HG02840 (cell line): Measurements from ENCODE around the gene SPDYE4.

Experiments
- ATAC-seq: cut with Tn5 transposase; IDR thresholded peaks from one replicate; pipeline ENCODE4 v1.9.1; 2021; ENCODE audit warnings: mild to moderate bottlenecking, moderate library complexity, moderate number of reproducible peaks; ENCODE audit not compliant: unreplicated experiment, low FRiP score

Gene SPDYE4

DNA sequence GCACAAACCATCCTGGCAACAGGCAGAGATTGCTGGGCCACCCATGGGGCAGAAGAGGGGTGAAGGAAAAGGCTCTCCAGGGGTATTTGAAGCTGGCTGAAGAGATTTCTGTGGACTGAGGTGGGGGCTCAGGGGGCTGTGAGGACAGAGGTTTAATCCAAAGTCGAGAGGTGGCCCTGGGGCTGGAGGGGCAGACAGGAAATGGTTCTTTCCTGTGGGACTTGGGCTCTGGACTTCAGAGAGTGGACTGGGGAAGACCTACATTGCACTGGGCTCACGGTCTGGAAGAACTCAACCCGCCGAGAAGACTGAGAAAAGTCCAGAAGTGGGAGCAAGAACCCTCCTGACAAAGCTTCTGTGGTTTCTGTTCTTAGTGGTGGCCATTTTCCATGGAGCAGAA is 16.6 kb downstream of the SPDYE4 start:
- ATAC-seq, result no peak

- ATAC-seq, result no peak
Measured at GRCh38 chr17:8741366-8741765, 17.0 kb downstream of the SPDYE4 start.

DNA sequence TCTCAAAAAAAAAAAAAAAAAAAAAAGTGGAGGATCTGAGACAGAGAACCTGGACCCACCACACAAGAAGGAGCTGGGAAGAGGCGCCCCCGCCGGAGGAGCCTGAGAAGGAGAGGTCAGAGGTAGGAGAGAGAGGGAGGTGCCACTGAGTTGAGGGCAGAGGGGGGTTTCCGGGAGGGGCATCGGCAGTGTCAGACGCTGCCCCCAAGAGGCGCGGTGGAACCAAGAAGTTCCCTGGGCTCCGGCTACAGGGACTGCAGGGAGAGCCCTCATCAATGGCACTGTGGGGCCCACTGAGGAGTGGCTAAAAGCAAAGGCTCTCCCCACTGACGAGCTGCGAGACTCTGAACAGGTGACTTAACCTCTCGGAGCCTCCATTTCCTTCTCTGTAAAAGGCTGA is 17.9 kb downstream of the SPDYE4 start:
- no peak for ATAC-seq

GRCh38 chr17:8739097-8739496 is 19.2 kb downstream of the SPDYE4 start:
- no peak for ATAC-seq

DNA sequence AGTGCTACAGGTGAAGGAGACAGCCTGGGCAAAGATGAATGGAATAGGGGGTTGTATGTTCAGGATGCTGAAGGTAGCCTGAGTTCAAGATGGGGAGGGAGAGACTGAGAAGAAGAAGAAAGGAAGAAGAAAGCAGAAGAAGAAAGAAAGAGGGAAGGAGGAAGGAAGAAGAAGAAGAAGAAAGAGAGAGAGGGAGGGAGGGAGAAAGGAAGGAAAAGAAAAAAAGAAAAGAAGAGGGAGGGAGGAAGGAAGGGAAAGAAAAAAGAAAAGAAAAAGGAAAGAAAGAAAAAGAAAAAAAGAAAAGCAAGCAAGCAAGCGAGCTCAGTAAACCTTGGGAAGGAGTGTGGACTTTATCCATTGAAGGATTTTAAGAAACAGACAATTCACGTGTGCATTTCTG is 21.6 kb downstream of the SPDYE4 start:
- ATAC-seq, result no peak

GRCh38 chr17:8736362-8736761 is 22.0 kb downstream of the SPDYE4 start:
- no peak for ATAC-seq

GRCh38 chr17:8735336-8735939 is 22.9 kb downstream of the SPDYE4 start:
- ATAC-seq, result no peak

- ATAC-seq, result no peak
Measured at GRCh38 chr17:8734876-8735275, 23.5 kb downstream of the SPDYE4 start.

DNA sequence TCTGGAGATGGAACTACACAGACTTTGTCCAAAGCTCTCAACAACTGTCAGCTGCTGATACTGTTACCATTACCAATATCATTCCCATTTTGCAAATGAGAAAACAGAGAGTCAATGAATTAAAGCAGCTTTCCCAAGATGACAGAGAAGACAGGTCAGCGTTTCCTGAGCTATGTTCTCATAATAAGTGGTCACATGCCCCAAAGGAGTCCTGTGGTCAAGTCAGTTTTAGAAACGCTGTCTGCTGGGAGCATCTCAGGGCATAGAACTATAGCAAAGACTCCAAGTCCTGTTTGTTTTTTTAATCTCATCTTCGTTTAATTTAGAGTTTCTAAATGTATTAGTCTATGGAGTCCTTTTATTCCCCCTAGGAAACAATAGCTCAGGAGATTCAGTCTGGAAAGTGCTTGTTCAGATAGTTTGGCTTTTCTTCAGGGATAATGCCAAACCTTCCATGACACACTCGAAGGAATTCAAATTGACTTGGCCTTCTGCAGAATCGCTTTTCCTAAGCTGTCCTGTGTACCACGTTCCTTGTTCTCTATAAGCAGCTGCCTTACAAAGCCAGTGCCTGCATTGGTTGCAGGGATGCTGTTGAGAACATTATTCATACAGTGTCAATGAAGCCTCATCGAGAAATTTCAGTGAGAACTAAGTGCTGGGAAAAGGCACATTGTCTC is 25.8 kb downstream of the SPDYE4 start:
- no peak for ATAC-seq

DNA sequence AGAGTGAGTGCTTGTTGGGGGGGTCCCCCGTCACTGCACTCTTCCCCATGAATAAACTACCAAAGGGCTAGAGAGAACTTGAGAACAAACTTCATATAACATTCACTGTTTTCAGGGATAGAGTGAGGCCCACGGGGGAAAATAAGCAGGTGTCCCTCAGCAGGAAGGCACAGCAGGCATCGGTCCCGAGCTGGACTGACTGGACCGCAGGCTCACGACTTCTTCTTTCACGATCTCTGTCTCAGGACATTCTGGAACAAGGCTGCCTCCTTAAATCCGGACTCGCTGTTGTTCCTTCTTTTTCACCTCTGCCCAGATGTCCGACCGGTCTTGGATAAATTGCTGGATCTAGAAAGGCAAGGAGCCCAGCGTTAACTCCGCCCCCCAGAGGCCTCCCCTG is 28.5 kb downstream of the SPDYE4 start:
- ATAC-seq, result no peak

DNA sequence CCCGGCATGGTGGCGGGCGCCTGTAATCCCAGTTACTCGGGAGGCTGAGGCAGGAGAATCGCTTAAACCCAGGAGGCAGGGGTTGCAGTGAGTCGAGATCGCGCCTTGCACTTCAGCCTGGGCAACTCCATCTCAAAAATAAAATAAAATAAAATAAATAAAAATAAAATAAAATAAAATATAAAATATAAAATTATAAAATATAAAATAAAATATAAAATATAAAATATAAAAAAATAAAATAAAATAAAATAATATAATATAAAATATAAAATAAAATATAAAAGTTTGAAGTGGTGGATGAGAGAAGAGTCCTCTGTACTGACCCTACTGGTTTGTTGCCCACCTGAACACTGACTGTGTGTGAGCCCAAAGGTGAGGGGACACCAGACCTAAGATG is 28.9 kb downstream of the SPDYE4 start:
- ATAC-seq, result no peak

DNA sequence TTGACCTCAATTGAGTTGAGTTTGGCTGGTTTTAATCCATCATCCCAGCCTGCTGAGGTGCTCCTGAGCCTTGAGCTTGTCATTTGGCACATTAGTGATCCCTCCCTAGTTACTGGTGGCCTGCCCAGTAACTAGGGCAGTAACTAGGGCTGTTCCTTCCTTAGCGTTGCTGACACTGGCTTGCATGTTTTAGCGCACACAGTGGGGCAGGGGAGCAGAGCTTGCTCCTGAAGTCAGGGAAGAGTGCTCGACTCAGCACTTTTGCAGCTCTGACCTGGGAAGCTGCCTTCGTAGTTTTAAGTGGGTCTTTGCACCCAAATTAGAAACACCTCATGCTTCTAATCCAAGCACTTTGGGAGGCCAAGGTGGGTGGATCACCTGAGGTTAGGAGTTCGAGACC is 29.4 kb downstream of the SPDYE4 start:
- no peak for ATAC-seq

GRCh38 chr17:8728251-8728938 is 30.0 kb downstream of the SPDYE4 start:
- no peak for ATAC-seq

GRCh38 chr17:8726941-8727555 is 31.3 kb downstream of the SPDYE4 start:
- ATAC-seq, result no peak

DNA sequence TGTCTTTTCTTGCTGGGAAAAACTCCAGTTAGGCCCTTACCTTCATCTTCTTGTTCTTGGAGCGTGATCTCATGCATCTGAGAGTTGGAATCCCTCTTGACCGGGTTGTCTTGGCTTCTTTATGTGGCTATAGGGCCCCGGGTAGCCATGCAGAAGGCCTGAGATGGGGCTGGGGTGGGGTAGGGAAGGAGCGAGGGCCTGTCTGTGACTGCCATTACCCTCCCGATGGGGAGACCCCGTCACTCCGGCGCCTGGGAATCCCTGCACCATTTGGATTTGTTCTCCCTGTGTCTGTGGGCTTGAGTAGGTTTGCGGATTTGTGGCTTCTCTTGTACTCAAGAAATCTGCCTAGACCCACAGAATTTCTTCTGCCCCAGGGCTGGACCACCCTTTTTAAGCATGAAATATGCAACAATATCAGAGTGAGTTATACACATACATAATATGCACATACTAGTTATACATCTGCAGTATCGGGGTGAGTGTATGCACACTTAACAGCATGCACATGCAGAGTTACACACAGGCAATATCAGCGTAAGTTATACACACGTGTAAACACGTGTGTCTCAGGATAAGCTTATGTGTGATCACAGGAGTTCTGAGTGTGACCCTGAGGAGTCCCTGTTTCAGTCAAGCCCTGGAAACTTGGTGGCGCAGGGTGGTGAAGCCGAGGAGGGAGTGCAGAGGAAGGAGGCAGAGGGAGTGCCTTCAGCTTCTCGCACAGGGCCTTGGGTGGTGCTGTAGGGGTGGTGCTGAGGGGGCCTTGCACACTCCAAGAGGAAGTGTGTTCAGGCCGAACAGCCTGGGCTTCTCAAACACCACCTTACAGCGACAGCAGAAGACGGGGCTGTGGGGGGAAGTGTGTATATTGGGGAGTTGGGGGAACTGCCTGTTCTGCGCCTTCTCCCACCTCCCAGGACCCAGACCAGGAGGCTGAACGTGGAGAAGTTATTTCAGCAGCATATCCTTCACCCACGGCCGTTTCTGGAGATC is 32.2 kb downstream of the SPDYE4 start:
- no peak for ATAC-seq

DNA sequence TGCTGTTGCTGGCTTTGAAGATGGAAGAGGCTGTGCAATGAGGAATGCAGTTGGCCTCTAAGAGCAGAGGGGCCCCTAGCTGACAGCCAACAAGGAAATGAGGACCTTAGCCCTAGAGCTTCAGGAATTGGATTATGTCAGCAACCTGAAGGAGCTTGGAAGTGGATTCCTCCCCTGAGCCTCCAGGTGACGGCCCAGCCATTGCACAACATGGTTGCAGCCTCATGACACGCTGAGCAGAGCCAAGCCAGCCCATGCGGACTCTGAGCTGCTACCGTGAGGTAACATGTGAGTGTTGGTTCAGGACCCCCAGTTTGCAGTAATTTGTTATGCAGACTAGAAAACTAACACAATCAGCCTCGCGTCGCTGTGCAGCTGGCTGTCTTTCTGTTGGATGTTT is 33.9 kb downstream of the SPDYE4 start:
- ATAC-seq, result no peak

DNA sequence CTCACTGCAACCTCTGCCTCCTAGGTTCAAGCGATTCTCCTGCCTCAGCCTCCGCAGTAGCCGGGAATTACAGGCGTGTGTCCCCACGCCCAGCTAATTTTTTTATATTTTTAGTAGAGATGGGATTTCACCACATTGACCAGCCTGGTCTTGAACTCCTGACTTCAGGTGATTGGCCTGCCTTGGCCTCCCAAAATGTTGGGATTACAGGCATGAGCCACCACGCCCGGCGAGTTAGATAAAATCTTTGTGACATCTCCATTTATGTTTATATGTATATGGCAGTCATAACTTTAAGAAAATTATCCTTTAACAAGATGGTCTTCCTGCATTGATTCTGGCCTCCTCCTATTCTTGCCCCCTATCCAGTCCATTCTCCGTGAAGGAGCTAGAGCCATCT is 37.8 kb downstream of the SPDYE4 start:
- ATAC-seq, result no peak

GRCh38 chr17:8719291-8720246 is 38.8 kb downstream of the SPDYE4 start:
- ATAC-seq, result no peak

GRCh38 chr17:8718001-8718563 is 40.3 kb downstream of the SPDYE4 start:
- ATAC-seq, result no peak
